Anterior cingulate cortex (tissue), 58 donors: ENCODE results near the gene PIGZ.

Source experiments
- DNase-seq, 58 donors: peaks; one replicate each; lab custom pipeline; 2025; lab: John Stamatoyannopoulos, UW

PIGZ gene

DNA sequence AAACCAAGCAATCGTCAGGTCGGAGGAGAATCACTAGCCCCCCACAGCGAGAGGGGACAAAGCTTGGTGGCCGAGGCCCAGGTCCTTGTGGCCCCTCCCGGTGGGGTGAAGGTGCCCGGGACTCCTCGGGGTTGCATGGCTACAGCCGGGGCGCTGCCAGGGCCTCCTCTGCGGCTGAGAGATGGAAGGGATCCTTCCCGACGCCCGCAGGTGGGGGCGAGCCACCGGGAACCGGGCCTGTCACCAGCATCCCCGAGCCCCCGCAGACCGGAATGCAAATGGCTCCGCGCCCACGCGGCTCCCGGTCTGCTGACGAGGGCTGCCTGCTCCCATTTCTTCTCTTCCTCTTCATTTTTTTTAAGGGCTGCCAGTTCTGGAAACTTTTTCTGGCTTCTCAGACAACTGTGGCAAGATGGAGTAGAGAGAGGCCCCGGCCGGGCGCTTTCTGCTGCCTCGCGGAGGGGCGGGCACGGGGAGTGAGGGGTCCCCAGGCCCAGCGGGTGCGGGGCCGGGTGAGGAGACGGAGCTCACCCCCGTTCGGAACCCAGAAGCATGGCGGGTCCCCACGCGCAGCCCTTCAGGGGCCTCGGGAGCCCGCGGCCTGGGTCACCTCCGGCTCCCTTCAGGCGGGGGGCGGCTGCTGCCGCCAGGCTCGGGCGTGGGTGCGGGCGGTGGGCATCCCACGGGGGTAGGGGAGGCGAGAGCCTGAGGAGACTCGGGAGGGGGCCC is 33.5 kb upstream of the PIGZ start:
- peak in 43 of 58 donors; percentile 16 to 72 (median 51) for DNase-seq

DNA sequence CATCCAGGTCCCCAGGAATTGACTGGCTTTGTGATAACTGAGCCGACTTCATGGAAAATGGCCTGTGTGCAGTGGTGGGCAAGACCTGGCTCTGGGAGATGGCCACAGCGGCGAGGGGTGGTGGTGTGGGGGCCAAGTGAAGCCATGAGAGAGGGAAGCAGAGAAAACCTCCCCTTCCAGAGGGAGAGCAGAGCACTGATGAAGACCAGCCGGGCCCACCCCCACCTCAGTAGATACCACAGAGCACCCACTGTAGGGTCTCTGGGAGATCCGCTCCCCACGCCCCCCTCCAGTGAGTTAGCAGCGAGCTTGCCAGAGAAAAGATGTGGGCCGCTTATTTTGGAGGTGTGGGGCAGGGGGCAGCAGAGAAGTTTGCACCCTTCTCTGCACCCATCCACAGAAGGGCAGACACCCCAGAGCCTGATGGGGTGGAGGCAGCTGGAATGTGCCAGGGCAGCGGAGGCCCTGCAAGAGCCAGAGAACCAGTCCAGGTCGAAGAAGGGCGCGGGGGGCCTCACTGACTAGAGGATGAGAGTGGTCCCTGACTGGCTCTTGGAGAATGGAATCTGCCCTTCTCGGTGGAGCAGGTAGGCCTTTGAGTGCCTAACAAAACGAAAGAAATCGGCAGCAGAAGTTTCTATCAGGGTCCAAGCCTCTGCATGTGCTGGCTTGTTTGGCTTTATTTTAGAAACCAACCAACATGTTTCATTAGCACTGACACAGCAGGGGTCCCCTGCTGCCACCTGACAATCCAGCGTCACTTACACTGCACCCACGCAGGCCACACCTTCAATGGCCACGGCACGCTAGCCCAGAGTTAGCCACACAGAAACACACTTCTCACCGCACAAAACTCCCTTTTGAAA is 32.7 kb upstream of the PIGZ start:
- DNase-seq = no peak

DNA sequence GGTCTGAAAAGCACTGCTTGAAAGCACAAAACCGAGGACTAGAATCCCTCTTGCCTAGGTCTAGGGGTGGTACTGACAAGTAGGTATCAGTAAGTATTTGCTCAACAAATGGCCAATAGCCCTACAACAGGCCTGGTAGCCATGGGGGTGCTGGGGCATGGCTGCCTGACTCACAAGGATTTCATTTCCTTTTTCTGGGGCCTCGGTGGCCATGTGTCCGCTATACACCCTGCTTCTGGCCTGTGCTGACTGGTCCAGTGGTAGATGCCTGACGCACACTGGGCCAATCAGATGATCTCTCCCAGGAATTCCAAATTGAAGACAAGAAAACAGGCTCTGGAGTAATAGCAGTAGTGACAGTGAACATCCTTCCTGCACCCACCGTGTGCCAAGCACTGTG is 31.6 kb upstream of the PIGZ start:
- DNase-seq = no peak

DNA sequence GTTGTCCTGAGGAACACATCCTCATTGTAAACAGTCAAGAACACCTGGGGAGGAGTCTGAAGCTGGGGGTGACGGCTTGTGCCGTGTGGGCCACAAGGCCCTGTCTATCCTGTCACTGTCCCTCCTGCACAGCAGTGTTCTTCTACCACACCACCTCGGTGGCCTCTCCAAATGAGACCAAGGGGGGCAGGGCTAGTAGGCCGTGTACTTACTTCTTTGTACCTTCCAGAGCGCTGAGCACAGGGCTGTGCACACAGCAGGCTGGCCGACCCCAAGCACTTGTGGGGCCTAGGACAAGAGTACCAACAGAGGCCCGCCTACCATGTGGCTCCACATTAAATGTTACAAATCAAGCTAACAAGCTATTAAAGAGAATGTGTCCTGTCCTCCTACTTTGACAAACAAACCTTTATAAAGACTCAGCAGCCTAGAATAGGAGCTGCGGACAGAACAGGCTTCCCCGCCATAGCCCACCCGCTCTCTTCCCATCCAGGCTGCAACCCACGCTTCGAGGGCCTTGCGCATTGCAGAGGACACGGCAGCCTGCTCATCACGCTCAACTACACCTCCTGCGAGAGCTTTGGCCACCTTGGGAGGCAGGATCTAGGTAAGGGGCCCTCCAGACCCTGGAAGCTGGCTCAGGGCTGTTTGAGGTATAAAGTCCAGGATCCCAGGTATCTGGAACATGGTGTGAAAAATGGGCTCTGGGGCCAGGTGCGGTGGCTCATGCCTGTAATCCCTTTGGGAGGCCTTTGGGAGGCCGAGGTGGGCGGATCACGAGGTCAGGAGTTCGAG is 30.5 kb upstream of the PIGZ start:
- no peak for DNase-seq

DNA sequence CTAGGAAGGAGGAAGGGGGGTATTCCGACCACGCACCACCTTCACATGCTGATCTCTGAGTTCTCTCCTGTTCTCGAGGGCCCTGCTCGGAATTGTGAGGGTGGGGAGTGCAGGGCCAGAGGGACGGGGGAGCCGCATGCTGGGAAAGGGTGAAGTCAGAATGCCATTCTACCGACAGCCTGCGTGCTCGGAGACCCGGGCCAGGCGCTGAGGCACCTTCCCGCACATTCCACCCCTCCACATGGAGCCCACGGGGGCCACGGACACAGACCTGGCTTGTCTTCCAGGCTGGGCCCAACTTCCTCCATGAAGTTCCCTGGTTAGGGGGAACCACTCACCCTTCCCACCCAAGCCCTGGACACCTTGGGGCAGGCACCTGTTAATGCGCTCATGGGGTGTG is 28.7 kb upstream of the PIGZ start:
- DNase-seq = no peak

DNA sequence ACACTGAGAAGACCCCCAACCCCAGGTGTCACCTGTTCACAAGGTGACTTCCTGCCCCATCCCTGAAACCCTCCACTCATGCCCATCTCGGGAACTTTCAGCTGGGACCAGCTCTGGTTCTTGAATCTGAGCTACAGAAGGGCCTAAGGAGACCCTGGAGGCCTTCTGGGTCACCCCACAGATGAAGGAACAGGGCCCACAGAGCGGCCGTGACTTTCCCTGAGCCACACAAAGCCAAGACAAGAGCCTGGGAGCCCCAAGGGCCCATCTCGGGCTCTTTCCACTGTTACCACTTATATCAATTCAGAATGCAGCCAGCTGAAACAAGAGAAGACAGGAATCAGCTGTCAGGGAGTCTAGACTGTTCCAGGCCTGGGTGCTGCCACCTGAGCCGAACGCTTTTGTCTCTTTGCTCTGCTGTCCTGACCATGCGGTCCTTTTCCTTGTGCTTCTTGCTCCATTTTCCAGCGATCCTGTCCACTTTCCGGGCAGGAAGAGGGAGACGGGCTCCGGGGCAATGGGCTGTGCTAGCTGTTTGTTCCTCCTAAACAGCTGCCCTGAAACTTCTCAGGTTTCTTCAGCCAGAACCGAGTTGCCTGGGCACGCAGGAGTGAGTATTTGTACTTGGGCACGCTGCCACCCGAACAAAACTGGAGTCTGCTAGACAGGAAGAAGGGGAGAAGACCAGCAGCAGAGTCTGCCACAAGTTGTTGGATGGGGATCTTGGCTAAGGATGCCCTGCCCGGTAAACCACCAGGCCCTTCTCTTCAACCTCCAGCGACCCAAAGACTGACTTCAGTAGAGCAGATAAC is 28.0 kb upstream of the PIGZ start:
- DNase-seq = peak in 3 of 58 donors; percentile 10 to 18 (median 11)

DNA sequence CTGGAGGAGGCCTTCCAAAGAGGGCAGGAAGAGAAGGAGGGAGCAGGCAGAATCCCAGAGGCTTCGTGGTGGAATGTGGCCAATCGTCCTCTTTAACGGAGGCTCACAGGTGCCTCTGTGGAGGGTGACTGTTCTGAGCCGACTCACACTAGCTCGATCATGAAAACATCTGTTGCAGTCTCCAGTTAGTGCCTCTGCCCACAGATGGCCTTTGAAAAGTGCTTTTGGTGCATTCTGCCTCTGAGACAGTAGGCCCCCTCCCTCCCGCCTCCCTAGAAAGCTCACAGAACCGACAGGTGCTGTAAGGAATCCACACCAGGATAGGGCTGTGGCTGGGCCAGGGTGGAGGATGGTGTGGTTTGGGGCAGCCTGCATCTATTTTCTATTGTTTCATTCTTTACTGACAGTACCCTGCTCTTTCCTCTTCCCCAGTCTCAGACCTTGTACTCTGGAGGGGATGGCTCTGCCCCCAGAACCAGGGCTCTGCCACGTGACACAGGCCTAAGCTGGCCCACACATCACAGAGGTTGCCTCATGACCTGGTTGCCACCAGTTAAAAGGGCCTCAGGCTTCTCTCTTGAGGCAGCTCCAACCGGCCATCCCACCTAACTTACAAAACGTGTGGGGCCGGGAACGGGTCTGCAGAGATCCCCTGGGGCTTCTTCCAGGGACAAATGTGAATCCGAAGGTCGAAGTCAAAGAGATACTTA is 27.2 kb upstream of the PIGZ start:
- peak in 18 of 58 donors; percentile 16 to 59 (median 36) for DNase-seq

DNA sequence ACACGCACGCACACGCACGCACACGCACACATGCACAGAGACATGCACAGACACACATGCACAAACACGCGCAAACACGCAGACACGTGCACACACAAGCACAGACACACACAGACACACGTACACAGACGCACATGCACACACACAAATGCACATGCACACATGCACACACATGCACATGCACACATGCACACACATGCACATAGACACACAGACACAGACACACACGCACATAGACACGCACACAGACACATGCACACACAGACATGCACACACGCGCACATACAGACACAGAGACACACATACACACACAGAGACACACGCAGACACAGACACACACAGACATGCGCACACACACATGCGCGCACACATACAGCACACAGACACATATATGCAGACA is 26.4 kb upstream of the PIGZ start:
- no peak for DNase-seq

DNA sequence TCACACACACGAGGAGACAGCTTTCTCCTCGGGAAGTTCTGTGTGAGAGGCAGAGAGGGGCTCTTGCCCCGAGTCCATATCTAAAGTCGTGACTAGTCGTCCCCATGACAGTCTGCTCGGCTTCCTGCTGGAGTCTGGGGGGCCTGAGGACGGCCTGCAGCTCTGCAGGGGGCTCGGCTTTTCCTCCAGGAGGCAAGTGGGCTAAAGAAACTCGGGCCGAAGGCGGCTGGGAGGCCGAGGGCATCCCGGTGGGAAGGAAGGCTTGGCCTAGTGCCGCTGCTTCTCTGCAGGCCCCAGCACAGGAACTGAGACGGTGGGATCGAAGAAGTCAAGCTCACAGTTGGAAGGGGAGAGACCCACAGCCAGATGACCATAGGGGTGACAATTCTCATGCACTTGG is 25.4 kb upstream of the PIGZ start:
- no peak for DNase-seq

DNA sequence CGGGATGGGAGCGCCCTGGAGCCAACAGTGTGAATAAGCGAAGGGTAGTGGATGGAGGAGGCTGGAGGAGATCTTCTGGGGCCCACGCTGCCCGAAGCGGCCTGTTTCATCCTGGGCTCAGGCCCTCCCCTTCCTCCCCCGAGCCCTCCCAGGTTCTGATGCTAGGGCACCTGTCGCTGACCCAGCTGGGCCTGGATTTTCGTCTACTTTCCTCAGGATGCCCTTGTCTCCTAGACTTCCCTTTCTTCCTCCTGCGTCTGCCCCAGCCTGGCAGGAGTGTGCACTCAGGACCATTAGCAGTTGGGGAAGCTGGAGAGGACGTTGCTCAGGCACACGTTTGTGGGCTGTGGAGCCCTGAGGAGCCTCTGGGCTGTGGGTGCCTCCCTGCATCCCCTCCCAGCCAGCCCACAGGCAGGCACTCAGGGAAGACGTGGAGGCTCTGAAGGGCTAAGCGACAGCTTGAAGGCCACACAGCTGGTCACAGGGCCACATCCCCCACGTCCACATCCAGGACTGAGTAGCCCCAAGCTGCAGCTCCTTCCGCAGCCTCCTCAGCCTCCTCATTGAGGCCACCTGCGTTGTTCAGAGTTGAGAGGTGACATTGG is 23.9 kb upstream of the PIGZ start:
- DNase-seq = no peak

DNA sequence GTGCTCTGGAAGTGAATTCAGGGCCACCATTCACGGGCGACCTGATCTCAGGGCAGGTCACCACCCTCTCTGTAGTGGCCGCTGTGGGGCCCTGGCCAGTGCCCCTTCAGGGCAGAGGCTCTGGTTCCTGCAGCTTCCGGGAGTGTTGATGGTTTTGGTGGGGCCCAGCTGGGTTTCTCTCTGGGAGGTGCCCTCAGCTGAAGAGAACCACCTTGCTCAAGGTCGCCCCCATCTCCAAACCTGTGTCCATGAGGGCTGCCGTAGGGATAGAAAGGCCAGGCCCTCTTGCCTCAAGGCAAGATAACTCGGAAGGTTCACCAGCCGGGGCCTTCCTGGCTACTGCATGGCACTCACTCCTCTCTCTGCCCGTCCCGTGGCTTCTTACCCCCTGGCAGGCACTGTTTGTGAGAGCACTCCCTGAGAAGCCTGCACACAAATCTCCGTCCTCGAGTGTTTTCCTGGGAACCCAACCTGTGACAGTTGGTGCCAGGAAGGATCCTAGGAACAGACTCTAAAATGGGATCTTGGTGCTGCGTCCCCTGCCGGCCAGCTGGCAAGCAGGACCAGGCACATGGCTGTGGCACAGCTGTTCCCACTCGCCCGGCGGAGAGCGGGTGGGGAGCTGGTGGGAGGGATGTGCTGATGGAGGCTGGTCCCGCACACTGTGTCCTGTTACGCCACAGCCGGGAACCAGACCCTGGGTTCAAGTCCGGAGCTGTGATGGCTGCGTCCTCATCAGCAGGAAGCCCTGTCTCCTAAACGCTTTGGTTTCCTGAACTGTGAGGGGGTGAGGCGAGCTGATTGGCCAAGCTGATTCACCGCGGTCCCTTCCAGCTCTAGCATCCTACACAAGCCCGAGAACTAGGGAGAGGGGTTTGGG is 23.2 kb upstream of the PIGZ start:
- DNase-seq = peak in 20 of 58 donors; percentile 11 to 75 (median 38)

DNA sequence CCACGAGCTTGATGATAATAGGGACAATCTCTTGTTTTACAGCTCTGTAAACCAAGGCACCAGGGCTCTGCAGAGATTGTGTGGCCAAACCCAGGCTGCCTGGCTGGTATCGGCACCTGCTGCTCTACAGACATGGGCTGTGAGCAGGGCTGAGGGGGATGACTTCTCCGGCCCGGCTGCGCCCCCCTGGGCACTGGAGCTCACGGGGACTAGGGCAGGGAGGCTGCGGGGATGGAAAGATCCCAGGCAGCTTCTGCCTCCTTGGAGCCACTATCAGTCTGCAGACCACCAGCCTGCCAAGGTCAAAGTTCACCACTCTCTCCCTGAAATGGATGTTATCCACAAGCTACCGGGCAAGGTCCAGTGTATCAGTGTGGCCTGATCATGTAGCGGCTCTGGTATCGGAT is 22.0 kb upstream of the PIGZ start:
- no peak for DNase-seq

DNA sequence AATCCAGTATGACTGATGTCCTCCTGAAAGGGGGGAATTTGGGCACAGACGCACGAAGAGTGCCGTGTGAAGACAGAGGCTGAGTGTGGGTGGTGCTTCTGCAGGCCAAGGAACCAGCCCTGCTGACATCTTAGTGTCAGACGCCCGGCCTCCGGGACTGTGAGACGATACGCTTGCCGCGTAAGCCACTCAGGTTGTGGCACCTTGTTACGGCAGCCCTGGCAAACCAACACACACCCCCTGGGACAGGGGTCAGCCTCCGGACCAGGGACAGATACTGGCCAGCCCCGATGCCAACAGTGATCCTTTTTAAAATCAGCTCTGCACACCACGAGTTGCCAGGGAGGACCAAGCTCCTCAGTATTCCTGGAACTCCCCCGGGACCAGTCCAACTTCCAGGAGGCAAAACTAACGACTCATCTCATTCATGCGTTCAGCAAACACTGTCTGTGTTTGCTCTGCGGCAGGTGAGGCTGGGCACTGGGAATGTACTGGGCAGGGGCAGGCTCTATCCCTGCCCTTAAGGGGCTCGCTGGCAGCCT is 21.2 kb upstream of the PIGZ start:
- no peak for DNase-seq

DNA sequence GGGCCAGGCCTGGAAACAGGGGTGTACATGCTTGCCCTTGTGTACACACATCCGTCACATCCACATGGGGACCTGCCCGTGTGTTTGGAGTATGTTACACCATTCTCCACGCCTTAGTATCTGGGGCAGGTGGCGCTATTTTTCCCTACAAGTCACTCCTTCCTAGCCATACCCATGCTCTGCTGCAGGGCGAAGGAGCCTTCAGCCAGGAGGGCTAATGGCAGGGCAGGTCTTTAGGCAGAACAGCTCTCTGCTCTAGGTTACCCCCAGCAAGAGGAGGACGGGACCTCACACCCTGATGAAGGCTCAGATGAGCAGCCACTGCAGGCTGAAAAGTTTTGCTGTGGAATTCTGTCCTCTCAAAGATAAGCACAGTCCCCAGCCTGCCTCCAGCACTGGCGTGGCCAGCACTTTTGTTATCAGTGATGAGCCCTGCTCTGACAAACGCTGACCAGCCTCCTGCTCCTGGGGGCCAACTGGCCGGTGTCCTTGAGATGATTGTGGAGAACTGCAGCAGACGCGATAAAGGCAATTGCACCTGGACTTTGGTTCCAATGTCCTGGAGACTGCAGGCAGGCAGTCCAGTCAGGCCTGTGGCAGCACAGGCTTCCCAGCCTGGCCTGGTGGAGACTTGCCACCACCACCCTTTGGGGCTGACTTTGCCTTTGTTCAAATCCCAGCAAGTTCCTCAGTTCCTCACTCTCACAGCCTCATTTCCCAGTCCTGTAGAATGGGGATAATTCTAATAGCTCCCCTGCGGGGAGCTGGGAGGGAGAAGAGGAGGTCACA is 19.8 kb upstream of the PIGZ start:
- DNase-seq = no peak

DNA sequence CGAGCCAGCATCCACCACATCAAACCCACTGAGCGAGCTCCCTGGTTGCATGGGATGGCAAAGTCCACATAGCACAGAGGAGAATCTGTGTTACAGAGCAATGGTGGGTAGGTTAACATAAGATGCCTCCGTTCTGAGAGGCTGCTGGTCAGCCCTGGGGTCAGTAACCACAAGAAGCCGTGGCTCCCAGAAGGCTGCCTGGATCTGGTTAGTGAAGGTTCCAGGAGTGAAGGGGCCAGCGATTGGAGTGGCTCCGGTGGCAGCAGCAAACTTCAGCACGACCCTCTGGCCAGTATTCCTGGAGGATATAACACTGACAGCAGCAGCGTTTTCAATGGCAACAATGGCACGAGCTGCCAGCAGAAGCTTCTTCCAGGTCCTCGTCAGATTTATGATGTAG is 18.4 kb upstream of the PIGZ start:
- DNase-seq = no peak

DNA sequence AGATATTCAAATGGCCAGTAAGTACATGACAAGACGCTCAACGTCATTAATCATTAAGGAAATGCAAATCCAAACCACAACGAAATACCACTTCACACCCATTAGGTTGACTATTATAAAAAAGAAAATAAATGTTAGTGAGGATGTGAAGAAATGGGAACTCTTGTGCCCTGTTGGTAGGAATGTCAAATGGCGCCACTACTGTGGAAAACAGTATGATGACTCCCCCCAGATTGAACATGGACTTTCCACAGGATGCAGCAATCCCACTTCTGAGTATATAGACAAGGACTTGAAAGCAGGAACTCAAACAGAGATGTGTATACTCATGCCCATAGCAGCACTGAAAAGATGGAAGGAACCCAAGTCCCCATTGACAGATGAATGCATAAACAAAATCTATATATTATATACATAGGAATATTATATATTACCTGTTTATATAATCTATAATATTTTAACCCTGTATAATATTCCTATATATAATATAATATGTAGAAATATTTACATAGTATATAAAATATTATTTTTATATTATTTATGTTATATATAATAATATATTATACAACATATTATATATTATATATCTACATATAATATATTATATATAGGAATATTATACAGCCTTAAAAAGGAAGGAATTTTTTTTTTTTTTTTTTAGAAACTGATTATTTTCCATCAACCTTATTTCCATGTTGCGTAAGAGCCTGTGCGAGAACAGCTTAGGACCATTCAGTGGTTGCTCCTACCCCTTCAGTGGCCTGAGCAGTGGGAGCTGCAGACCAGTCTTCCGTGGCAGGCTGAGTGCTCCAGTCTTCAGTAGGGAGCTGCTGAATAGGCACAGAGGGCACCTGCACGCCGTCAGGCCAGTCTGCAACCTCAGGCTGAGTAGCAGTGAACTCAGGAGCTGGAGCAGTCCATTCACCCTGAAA is 17.6 kb upstream of the PIGZ start:
- DNase-seq = no peak
